ENCODE measurements around the gene TKT.

Gene TKT

GRCh38 chr3:53258600-53259426 is 3.0 kb upstream of the TKT start:
- H3K36me3 Mint-ChIP-seq (ENCODE audit: low read depth): no peaks in the 10 kb centered on the region
- H3K27ac Mint-ChIP-seq: peak overlapping the region in 1 of 3 experiments; percentile 28
- H3K4me3 Mint-ChIP-seq: peak overlapping the region in 1 of 3 experiments; percentile 63
- no peaks in the 10 kb centered on the region for H3K9me3 Mint-ChIP-seq
- H3K27me3 Mint-ChIP-seq (ENCODE audit: low read depth): no peaks in the 10 kb centered on the region
- peaks cover 21% of the 10 kb centered on the region for H3K4me1 Mint-ChIP-seq
- TF ChIP-seq CTCF (IDR thresholded peaks at IDR 0.05; ENCODE audit: unreplicated experiment in 3 of 3): no peak

- Mint-ChIP-seq H3K9me3 (no peaks in the 10 kb centered on the region), H3K36me3 (ENCODE audit: low read depth) (no peaks in the 10 kb centered on the region), H3K4me3 (peak overlapping the region in 2 of 3 experiments; percentile 77 to 78)
Measured at GRCh38 chr3:53257465-53257864, 1.6 kb upstream of the TKT start.

GRCh38 chr3:53256704-53257055 is 858 bp upstream of the TKT start:
- peaks cover 26% of the 10 kb centered on the region for H3K4me1 Mint-ChIP-seq
- H3K36me3 Mint-ChIP-seq (ENCODE audit: low read depth): no peaks in the 10 kb centered on the region
- peak overlapping the region; percentile 21 to 34 (median 30) for H3K27ac Mint-ChIP-seq
- H3K9me3 Mint-ChIP-seq: no peaks in the 10 kb centered on the region
- H3K4me3 Mint-ChIP-seq: peak overlapping the region; percentile 77 to 78 (median 78)
- H3K27me3 Mint-ChIP-seq (ENCODE audit: low read depth): no peaks in the 10 kb centered on the region
- no peak for TF ChIP-seq CTCF (IDR thresholded peaks at IDR 0.05; ENCODE audit: unreplicated experiment in 3 of 3)

More at GRCh38 chr3:53257465-53257864, 1.6 kb upstream of the TKT start:
- Mint-ChIP-seq H3K27ac (peak overlapping the region in 1 of 3 experiments; percentile 30), H3K4me1 (peaks cover 22% of the 10 kb centered on the region), H3K27me3 (ENCODE audit: low read depth) (no peaks in the 10 kb centered on the region)
- no peak for TF ChIP-seq CTCF (IDR thresholded peaks at IDR 0.05; ENCODE audit: unreplicated experiment in 3 of 3)

- H3K27me3 Mint-ChIP-seq (ENCODE audit: low read depth): no peaks in the 10 kb centered on the region
- TF ChIP-seq CTCF (IDR thresholded peaks at IDR 0.05; ENCODE audit: unreplicated experiment in 3 of 3): no peak
- no peaks in the 10 kb centered on the region for H3K9me3 Mint-ChIP-seq
- peaks cover 26% of the 10 kb centered on the region for H3K4me1 Mint-ChIP-seq
- peak overlapping the region; percentile 92 to 93 (median 93) for H3K4me3 Mint-ChIP-seq
- H3K27ac Mint-ChIP-seq: peak overlapping the region; percentile 58 to 92 (median 89)
- no peaks in the 10 kb centered on the region for H3K36me3 Mint-ChIP-seq (ENCODE audit: low read depth)
Measured at GRCh38 chr3:53255423-53255774, 423 bp downstream of the TKT start.

GRCh38 chr3:53254509-53255422 is 1.1 kb downstream of the TKT start:
- no peaks in the 10 kb centered on the region for H3K9me3 Mint-ChIP-seq
- H3K4me1 Mint-ChIP-seq: peaks cover 26% of the 10 kb centered on the region
- peak overlapping the region; percentile 58 to 92 (median 89) for H3K27ac Mint-ChIP-seq
- TF ChIP-seq CTCF (IDR thresholded peaks at IDR 0.05; ENCODE audit: unreplicated experiment in 3 of 3): no peak
- no peaks in the 10 kb centered on the region for H3K36me3 Mint-ChIP-seq (ENCODE audit: low read depth)
- H3K27me3 Mint-ChIP-seq (ENCODE audit: low read depth): no peaks in the 10 kb centered on the region
- peak overlapping the region; percentile 92 to 93 (median 93) for H3K4me3 Mint-ChIP-seq

Data from nephron (organoid).